Stimulated activated CD4-positive, alpha-beta T cell treated with anti-CD3 and anti-CD28 coated beads, Interleukin-15, amount 100 ng/mL, for 24 hours (primary cell): ENCODE results near the gene PRDM7.
"Not testable (repeated sequence)": the region's sequence is repeated elsewhere in the genome, so short reads cannot be mapped to it uniquely, and the experiment has no call there.

Experiments used
- DNase-seq: peaks from one replicate; pipeline ENCODE4 v3.0.0-alpha.2; 2020

The PRDM7 gene

GRCh38 chr16:90070440-90070839 lies 6.7 kb downstream of the PRDM7 start:
- DNase-seq, result no peak

- no peak for DNase-seq
Observed at GRCh38 chr16:90061437-90061836, 15.7 kb downstream of the PRDM7 start.

GRCh38 chr16:90057738-90058173 lies 19.4 kb downstream of the PRDM7 start:
- DNase-seq, result peak; percentile 48

- DNase-seq, result not testable (repeated sequence)
Observed at GRCh38 chr16:90056521-90056920, 20.6 kb downstream of the PRDM7 start.

- DNase-seq, result no peak
Observed at GRCh38 chr16:90055371-90055770, 21.8 kb downstream of the PRDM7 start.

- no peak for DNase-seq
Observed at GRCh38 chr16:90054554-90054953, 22.6 kb downstream of the PRDM7 start.

GRCh38 chr16:90053902-90054500 lies 23.1 kb downstream of the PRDM7 start:
- DNase-seq, result no peak

GRCh38 chr16:90050969-90051368 lies 26.2 kb downstream of the PRDM7 start:
- no peak for DNase-seq

GRCh38 chr16:90048737-90049330 lies 28.3 kb downstream of the PRDM7 start:
- no peak for DNase-seq

- no peak for DNase-seq
Observed at GRCh38 chr16:90048347-90048722, 28.8 kb downstream of the PRDM7 start.

GRCh38 chr16:90047714-90048346 lies 29.3 kb downstream of the PRDM7 start:
- DNase-seq, result no peak

GRCh38 chr16:90046971-90047713 lies 30.0 kb downstream of the PRDM7 start:
- no peak for DNase-seq

- DNase-seq, result no peak
Observed at GRCh38 chr16:90046122-90046970, 30.8 kb downstream of the PRDM7 start.

GRCh38 chr16:90044111-90044551 lies 33.0 kb downstream of the PRDM7 start:
- DNase-seq, result no peak

GRCh38 chr16:90043526-90043925 lies 33.6 kb downstream of the PRDM7 start:
- no peak for DNase-seq

- no peak for DNase-seq
Observed at GRCh38 chr16:90042946-90043514, 34.1 kb downstream of the PRDM7 start.

GRCh38 chr16:90041896-90042473 lies 35.1 kb downstream of the PRDM7 start:
- DNase-seq, result no peak

GRCh38 chr16:90040152-90041023 lies 36.7 kb downstream of the PRDM7 start:
- DNase-seq, result no peak

- no peak for DNase-seq
Observed at GRCh38 chr16:90037276-90037675, 39.9 kb downstream of the PRDM7 start.

GRCh38 chr16:90035902-90036301 lies 41.2 kb downstream of the PRDM7 start:
- DNase-seq, result no peak

- DNase-seq, result no peak
Observed at GRCh38 chr16:90034504-90034903, 42.6 kb downstream of the PRDM7 start.
